Activated naive CD4-positive, alpha-beta T cell treated with anti-CD3 and anti-CD28 coated beads, Interleukin-2, amount 50 U/mL, for 72 hours (primary cell): ENCODE data around the gene OPN1MW3. TPM values are rescaled to one million over a fixed set of nuclear protein-coding genes. Genes with fewer than 3 reads are reported as not detected.
A peak's percentile ranks its signal among the peaks of the same experiment; 100 is the strongest.

Experiments
- ATAC-seq, 2 donors: fragments of 150-1000 bp; cut with Tn5 transposase; 2 replicates each; pipeline ENCODE4 v1.10.0; 2021; ENCODE audit warnings: mild to moderate bottlenecking in 2 of 2, moderate library complexity in 2 of 2
- DNase-seq, 2 donors: peaks; one replicate each; pipeline ENCODE4 v3.0.0; 2021 to 2022; ENCODE audit warnings: low spot score in 2 of 2
- H3K27ac Mint-ChIP-seq, 2 donors: one replicate each; pipeline ENCODE4 v1.8.0; 2022; ENCODE audit warnings: mild to moderate bottlenecking in 2 of 2, mixed read lengths in 2 of 2
- H3K36me3 Mint-ChIP-seq, 2 donors: one replicate each; pipeline ENCODE4 v1.8.0; 2022; ENCODE audit warnings: mixed read lengths in 2 of 2
- H3K9me3 Mint-ChIP-seq, 2 donors: one replicate each; pipeline ENCODE4 v1.8.0; 2022; ENCODE audit warnings: mixed read lengths in 2 of 2
- total RNA-seq, 2 donors: library from RNA; stranded (reverse); gene quantifications; one replicate each; pipeline ENCODE4 v1.2.3, GENCODE V29; 2022

Gene OPN1MW3
- total RNA-seq, 2 donors from 2014 or later, result not detected

GRCh38 chrX:154310616-154311536 is 53.5 kb downstream of the OPN1MW3 start:
- H3K9me3 Mint-ChIP-seq, result no peaks in the 10 kb centered on the region
- ATAC-seq (peak in 1 of 2 donors; percentile 29), DNase-seq (no peak)
- H3K27ac Mint-ChIP-seq, result no peak overlapping the region
- H3K36me3 Mint-ChIP-seq, result no peaks in the 10 kb centered on the region

- Mint-ChIP-seq H3K27ac (no peak overlapping the region), H3K36me3 (no peaks in the 10 kb centered on the region), H3K9me3 (no peaks in the 10 kb centered on the region)
- ATAC-seq (no peak), DNase-seq (no peak)
Measured at GRCh38 chrX:154312116-154312515, 54.7 kb downstream of the OPN1MW3 start.

GRCh38 chrX:154313147-154313546 is 55.8 kb downstream of the OPN1MW3 start:
- Mint-ChIP-seq H3K9me3 (no peaks in the 10 kb centered on the region), H3K36me3 (no peaks in the 10 kb centered on the region), H3K27ac (peak overlapping the region; percentile 85 to 93)
- DNase-seq (no peak), ATAC-seq (peak; percentile 76 to 85)

- ATAC-seq (no peak), DNase-seq (no peak)
- Mint-ChIP-seq H3K27ac (no peak overlapping the region), H3K9me3 (no peaks in the 10 kb centered on the region), H3K36me3 (no peaks in the 10 kb centered on the region)
Measured at GRCh38 chrX:154315416-154315815, 58.0 kb downstream of the OPN1MW3 start.

DNA sequence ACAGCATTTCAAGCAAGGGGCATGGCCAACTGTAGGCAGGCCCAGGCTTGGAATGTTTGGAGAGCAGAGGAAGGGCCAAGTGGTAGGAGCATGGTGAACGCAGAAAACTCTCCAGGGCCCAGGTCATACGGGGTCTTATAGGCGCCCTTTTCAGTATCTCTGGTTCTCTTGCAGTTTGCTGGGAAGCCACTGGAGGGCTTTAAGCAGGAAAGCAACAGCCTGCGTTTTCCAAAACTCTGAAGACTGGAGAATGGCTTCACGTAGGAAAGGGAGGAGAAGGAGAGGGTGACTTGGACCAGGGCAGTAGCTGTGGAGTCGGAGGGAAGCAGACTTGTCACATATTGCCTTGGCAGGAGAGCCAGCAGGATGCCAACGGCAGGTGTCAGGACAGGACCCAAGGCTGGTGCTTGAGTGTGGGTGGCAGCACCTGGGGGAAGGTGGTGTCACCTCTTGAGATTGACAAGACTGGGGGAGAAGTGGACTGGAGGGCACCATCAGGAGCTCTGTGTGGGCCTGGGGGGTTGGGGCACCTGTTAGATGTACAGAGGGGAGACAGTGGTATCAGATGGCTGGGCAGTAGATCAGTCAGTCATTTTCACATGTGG is 60.1 kb downstream of the OPN1MW3 start:
- Mint-ChIP-seq H3K27ac (peak overlapping the region in 1 of 2 donors; percentile 56), H3K9me3 (no peaks in the 10 kb centered on the region), H3K36me3 (no peaks in the 10 kb centered on the region)
- ATAC-seq (no peak), DNase-seq (no peak)

DNA sequence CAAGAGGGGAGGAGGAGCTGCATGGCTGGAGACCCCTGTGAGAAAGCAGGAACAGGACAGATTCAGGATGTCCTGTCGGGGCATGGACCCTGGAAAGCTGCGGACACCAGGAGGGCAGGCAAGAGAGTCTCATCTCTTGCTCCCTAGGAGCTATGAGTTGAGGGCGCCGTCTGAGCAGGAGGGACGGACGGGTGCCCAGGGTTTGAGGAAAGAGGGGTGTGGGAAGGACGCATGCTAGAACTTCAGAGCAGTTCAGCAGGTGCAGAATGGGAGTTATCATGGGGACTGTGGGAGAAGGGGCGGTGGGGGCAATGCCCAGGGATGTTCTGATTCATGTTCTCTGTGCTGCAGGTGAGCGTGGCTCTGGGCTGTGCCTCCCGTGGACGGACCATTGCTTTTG is 63.0 kb downstream of the OPN1MW3 start:
- Mint-ChIP-seq H3K9me3 (no peaks in the 10 kb centered on the region), H3K27ac (no peak overlapping the region), H3K36me3 (no peaks in the 10 kb centered on the region)
- ATAC-seq (no peak), DNase-seq (no peak)

Other genes with a start within 250 kb of the OPN1MW3 start
- gene IRAK1, start 237.7 kb upstream of the OPN1MW3 start, total RNA-seq, result 100 to 1,000 TPM; 104 to 123 TPM
- 10 to 100 TPM; 61.0 to 84.9 TPM for gene MECP2, start 159.9 kb upstream of the OPN1MW3 start, total RNA-seq
- gene OPN1LW, start 113.3 kb upstream of the OPN1MW3 start, total RNA-seq, result not detected
- not detected for gene OPN1MW, start 75.0 kb upstream of the OPN1MW3 start, total RNA-seq
- gene OPN1MW2, start 37.8 kb upstream of the OPN1MW3 start, total RNA-seq, result not detected
- gene TEX28, start 37.5 kb downstream of the OPN1MW3 start, total RNA-seq, result not detected
- under 1 TPM; 0.48 to 0.56 TPM for gene TKTL1, start 38.2 kb downstream of the OPN1MW3 start, total RNA-seq
- gene FLNA, start 117.1 kb downstream of the OPN1MW3 start, total RNA-seq, result 100 to 1,000 TPM; 690 to 932 TPM
- gene EMD, start 121.7 kb downstream of the OPN1MW3 start, total RNA-seq, result 10 to 100 TPM; 79.3 to 83.0 TPM
- 1,000 to 10,000 TPM; 1,357 to 2,520 TPM for gene RPL10, start 140.8 kb downstream of the OPN1MW3 start, total RNA-seq
- 10 to 100 TPM; 14.7 to 20.6 TPM for gene DNASE1L1, start 151.7 kb downstream of the OPN1MW3 start, total RNA-seq
- gene TAFAZZIN, start 154.0 kb downstream of the OPN1MW3 start, total RNA-seq, result 10 to 100 TPM; 24.7 to 62.4 TPM
- gene ATP6AP1, start 171.1 kb downstream of the OPN1MW3 start, total RNA-seq, result 10 to 100 TPM; 26.9 to 44.5 TPM
- gene GDI1, start 179.6 kb downstream of the OPN1MW3 start, total RNA-seq, result 100 to 1,000 TPM in 1 of 2 donors, 10 to 100 TPM in 1; 96.4 to 213 TPM
- gene FAM50A, start 186.6 kb downstream of the OPN1MW3 start, total RNA-seq, result 10 to 100 TPM; 53.0 to 68.5 TPM
- gene PLXNA3, start 200.7 kb downstream of the OPN1MW3 start, total RNA-seq, result 10 to 100 TPM; 37.2 to 40.4 TPM
- gene LAGE3, start 221.7 kb downstream of the OPN1MW3 start, total RNA-seq, result 10 to 100 TPM; 44.9 to 46.0 TPM
- gene UBL4A, start 229.0 kb downstream of the OPN1MW3 start, total RNA-seq, result 10 to 100 TPM; 39.6 to 40.4 TPM
- 10 to 100 TPM in 1 of 2 donors, 1 to 10 TPM in 1; 9.8 to 15.6 TPM for gene SLC10A3, start 233.0 kb downstream of the OPN1MW3 start, total RNA-seq